Measurements from ENCODE around the gene LRRC53.

The LRRC53 gene

GRCh38 chr1:74430342-74430934, 82.0 kb downstream of the LRRC53 start:
- no peak for DNase-seq (ENCODE audit: low read depth in 2 of 2)

DNA sequence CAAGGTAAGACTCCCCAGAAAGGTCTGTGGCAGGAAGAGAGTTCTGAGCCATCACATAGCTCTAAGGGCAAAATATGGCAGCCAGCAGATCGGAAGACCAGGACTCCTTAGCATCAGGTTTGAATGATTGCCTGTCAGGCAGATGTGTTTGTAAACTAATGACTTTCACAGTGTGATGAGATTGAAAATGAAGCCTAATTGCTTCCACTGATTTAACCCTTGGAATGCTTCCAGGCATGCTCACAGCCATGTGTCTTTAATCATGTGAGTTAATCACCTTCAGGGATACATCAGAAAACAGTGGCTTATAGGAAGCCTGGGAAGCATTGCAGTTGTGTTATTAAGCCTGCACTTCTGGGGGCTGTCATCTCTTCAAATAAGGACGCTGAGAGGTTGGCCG, 82.8 kb downstream of the LRRC53 start:
- no peak for DNase-seq (ENCODE audit: low read depth in 2 of 2)

- DNase-seq (ENCODE audit: low read depth in 2 of 2): no peak
These were observed 84.7 kb downstream of the LRRC53 start for GRCh38 chr1:74427681-74428080.

GRCh38 chr1:74426208-74426937, 86.0 kb downstream of the LRRC53 start:
- no peak for DNase-seq (ENCODE audit: low read depth in 2 of 2)

- DNase-seq (ENCODE audit: low read depth in 2 of 2): no peak
These were observed 86.7 kb downstream of the LRRC53 start for GRCh38 chr1:74425676-74426075.

DNA sequence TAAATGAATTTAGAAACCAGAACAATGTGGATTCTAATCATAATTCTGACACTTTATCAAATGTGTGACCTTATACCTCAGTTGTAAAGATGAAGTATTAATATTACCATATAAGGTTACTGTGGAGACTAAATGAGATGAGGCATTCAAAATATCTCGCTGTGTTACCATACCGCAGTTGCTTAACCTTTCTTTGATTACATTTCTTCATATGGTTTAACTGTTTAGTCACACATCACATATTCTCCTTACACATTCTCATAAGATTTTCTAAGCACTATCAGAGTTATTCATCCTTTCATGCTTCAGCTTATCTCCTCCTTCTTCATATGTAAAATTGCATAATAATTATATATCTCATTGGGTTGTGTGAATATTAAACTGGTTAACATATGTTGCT, 88.9 kb downstream of the LRRC53 start:
- DNase-seq (ENCODE audit: low read depth in 2 of 2): no peak

DNA sequence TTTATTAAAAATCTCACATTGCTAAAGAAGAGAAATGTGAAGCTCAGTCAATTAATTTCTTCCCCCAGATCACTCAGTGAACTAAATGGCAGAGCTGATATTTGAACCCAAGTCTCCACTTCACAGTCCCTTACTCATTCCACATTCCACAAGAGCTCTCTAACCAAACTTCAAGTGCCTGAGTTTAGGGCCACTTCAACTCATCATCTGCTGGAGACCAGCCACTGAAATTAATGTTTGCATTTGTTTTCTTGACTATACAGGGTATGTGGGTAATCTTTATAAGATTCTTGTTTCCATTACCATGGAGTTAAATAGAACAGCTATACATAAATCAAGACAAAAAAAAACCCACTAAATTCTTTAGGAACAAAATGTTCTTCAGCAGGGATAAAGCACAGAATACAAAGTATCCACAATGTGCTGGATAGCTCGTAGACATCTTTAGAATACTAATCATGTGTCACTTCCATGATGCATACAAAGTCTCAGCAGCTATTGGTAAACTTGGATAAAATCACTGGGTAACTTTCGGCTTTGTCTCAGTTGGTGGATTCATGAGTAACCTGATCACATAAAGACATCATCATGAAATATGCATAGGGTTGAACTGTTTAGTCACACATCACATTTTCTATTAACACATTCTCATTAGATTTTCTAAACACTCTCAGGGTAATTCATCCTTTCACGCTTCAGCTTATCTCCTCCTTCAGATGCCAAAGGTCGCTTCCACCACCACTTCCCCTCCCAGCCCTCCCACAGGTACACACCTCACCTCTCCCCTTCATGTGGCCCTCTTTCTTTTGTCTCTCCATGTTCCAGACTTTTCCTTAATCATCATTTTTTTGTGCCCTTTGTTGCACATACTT, 89.8 kb downstream of the LRRC53 start:
- DNase-seq (ENCODE audit: low read depth in 2 of 2): no peak

GRCh38 chr1:74420467-74420866, 91.9 kb downstream of the LRRC53 start:
- DNase-seq (ENCODE audit: low read depth in 2 of 2): no peak
